Esophagus (tissue), 2 donors: Measurements from ENCODE around the gene SOX15. TPM values are rescaled to one million over a fixed set of nuclear protein-coding genes. Genes with fewer than 3 reads are reported as not detected.

ENCODE experiments used
- H3K27ac ChIP-seq, 2 donors: one replicate each; pipeline ENCODE4 v1.5.1; 2013; ENCODE audit warnings: low read depth in 2 of 2, mild to moderate bottlenecking in 2 of 2, inconsistent platforms in 1 of 2, low read length in 1 of 2, moderate library complexity in 1 of 2
- H3K27me3 ChIP-seq, 2 donors: one replicate each; pipeline ENCODE4 v1.6.1; 2013; ENCODE audit warnings: low read length in 2 of 2, control low read depth in 1 of 2, mild to moderate bottlenecking in 1 of 2; ENCODE audit not compliant: insufficient read depth in 2 of 2, control insufficient read depth in 1 of 2
- H3K36me3 ChIP-seq, 2 donors: one replicate each; pipeline ENCODE4 v1.6.1; 2013; ENCODE audit warnings: low read length in 1 of 2; ENCODE audit not compliant: control insufficient read depth in 2 of 2, insufficient read depth in 2 of 2
- H3K4me1 ChIP-seq, 2 donors: one replicate each; pipeline ENCODE4 v1.6.1; 2013; ENCODE audit warnings: low read length in 1 of 2; ENCODE audit not compliant: control insufficient read depth in 2 of 2, insufficient read depth in 2 of 2
- H3K4me3 ChIP-seq, 2 donors: one replicate each; pipeline ENCODE4 v1.5.1; 2013; ENCODE audit warnings: low read length in 2 of 2, mild to moderate bottlenecking in 2 of 2, low read depth in 1 of 2, moderate library complexity in 1 of 2
- H3K9me3 ChIP-seq, 2 donors: one replicate each; pipeline ENCODE4 v1.6.1; 2013; ENCODE audit warnings: mild to moderate bottlenecking in 2 of 2, low read depth in 1 of 2, low read length in 1 of 2, moderate library complexity in 1 of 2; ENCODE audit not compliant: control insufficient read depth in 2 of 2, insufficient read depth in 1 of 2
- WGBS, 2 donors: extraction: QIAGEN DNeasy Blood & Tissue Kit; methylation state at CpG; one replicate each; pipeline ENCODE4 v1.1.7; 2013; 5-methylcytosine and 5-hydroxymethylcytosine counted together
- polyA plus RNA-seq, 2 donors: library from polyadenylated mRNA; stranded (reverse); fragments of 200-250 nt; gene quantifications; one replicate each; pipeline ENCODE4 v1.2.3, GENCODE V29; 2013
- donor health status: healthy with polysubstance abuse.
- donor health status: Bipolar disorder and iron deficiency.

The SOX15 gene
- polyA plus RNA-seq, 2 donors = 73.3 to 94.3 TPM

GRCh38 chr17:7589204-7589868, 558 bp downstream of the SOX15 start:
- WGBS, 2 donors = 16% methylated on average over 56 of the region's 56 CpGs
- Histone ChIP-seq H3K9me3 (no peaks in the 10 kb centered on the region), H3K27me3 (no peaks in the 10 kb centered on the region), H3K4me3 (peak overlapping the region; percentile 61 to 72), H3K27ac (peak overlapping the region; percentile 85 to 97), H3K36me3 (peaks cover 12 to 26% of the 10 kb centered on the region in 2 donors), H3K4me1 (peaks cover 2 to 5% of the 10 kb centered on the region in 2 donors)

DNA sequence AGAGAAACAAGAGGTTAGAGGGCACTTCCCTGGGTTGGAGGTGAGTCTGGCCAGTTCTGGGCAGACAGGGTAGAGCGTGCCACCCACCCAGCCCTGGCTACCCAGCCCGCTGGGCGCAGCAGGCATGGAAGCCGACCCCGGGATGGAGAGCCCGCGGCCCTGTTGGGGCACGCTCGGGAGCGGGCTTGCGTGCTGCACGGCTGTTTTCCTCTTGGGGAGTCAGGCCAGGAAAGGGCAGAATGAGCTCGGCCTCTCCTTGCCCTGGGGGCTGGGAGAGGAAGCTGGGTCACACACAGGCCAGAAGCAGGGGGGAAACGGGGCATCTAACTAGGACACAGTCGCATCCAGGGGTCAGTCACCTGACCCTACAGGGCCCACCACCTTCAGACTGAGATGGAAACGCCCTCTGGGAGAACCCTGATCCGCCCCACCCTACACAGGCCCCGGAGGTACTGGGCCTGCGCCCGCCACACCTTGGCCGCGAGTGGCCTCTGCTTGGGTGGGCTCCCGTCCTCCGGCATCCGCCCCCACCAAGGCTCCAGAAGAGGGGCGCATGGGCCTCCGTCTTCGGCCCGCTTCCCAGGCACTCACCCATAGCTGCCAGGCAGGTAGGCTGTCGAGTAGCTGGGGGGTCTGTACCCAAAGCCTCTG, 1.2 kb downstream of the SOX15 start:
- peak overlapping the region; percentile 61 to 72 for H3K4me3 ChIP-seq
- peaks cover 12 to 24% of the 10 kb centered on the region in 2 donors for H3K36me3 ChIP-seq
- no peaks in the 10 kb centered on the region for H3K9me3 ChIP-seq
- 34 to 51% methylated on average over 27 to 30 of the region's 30 CpGs for WGBS, 2 donors
- peak overlapping the region; percentile 85 to 97 for H3K27ac ChIP-seq
- peaks cover 2 to 6% of the 10 kb centered on the region in 2 donors for H3K4me1 ChIP-seq
- no peaks in the 10 kb centered on the region for H3K27me3 ChIP-seq

DNA sequence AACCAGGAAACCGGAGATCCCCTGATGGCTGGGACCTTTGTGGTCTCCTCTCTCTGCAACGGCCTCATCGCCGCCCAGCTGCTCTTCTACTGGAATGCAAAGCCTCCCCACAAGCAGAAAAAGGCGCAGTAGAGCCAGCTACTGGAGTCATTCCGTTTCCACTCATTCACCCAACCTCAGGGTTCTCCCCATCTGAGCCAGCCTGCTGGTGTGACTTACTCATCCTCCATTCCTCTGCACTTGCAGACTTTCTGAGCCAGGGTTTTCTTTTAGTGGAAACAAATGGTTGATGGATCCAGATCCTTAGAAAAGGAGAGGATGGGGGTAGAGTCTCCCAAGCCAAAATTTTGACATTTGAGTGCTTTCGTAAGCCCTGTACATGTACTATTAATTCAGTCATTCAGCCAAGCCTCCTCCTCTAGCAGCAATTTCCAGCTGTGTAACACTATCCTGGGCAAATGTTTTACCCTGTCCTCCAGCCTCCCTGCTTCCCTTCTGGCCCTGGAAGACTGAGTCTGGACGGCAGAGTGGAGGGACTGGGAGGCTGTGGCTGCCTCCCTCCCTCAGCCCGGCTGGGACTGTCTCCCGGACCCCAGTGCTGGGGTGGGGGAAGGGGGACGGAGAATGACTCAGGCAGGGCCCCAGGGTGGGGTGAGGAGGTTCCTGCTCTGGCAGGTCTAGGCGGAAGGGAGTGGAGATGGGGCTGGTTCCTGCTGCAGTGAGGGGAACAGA, 2.3 kb downstream of the SOX15 start:
- Histone ChIP-seq H3K27ac (peak overlapping the region; percentile 85 to 97), H3K4me3 (peak overlapping the region; percentile 61 to 72), H3K27me3 (no peaks in the 10 kb centered on the region), H3K9me3 (no peaks in the 10 kb centered on the region), H3K36me3 (peaks cover 6 to 15% of the 10 kb centered on the region in 2 donors), H3K4me1 (peaks cover 9 to 14% of the 10 kb centered on the region in 2 donors)
- 42 to 61% methylated on average over 12 of the region's 12 CpGs for WGBS, 2 donors

- Histone ChIP-seq H3K9me3 (no peaks in the 10 kb centered on the region), H3K4me3 (no peak overlapping the region), H3K4me1 (peaks cover 9 to 20% of the 10 kb centered on the region in 2 donors), H3K27me3 (no peaks in the 10 kb centered on the region), H3K36me3 (peaks cover 6 to 9% of the 10 kb centered on the region in 2 donors), H3K27ac (peak overlapping the region; percentile 85 to 97)
- WGBS, 2 donors = 45 to 53% methylated on average over 9 of the region's 9 CpGs
Measured at GRCh38 chr17:7586673-7587419, 3.0 kb downstream of the SOX15 start.

- WGBS, 2 donors = 14% methylated on average over 69 of the region's 69 CpGs
- Histone ChIP-seq H3K4me1 (peaks cover 9 to 40% of the 10 kb centered on the region in 2 donors), H3K27ac (peak within 1 kb of the TSS; percentile 97 to 100), H3K27me3 (no peaks in the 10 kb centered on the region), H3K36me3 (peaks cover 0 to 10% of the 10 kb centered on the region in 2 donors), H3K4me3 (peak within 1 kb of the TSS; percentile 65 to 68), H3K9me3 (no peaks in the 10 kb centered on the region)
Measured at GRCh38 chr17:7583253-7584109, 6.4 kb downstream of the SOX15 start, which contains the start of gene MPDU1. TSS of gene MPDU1 (plus strand) at chr17:7583852. CDS start at chr17:7583863, 11 bp downstream.

- WGBS, 2 donors = 83% methylated on average over 29 to 36 of the region's 36 CpGs
- H3K4me1 ChIP-seq = peaks cover 9 to 40% of the 10 kb centered on the region in 2 donors
- H3K27ac ChIP-seq = peak overlapping the region; percentile 97 to 100
- peak overlapping the region; percentile 65 to 68 for H3K4me3 ChIP-seq
- H3K9me3 ChIP-seq = no peaks in the 10 kb centered on the region
- peaks cover 5 to 15% of the 10 kb centered on the region in 2 donors for H3K36me3 ChIP-seq
- H3K27me3 ChIP-seq = no peaks in the 10 kb centered on the region
Measured at GRCh38 chr17:7582396-7583252, 7.3 kb downstream of the SOX15 start.

GRCh38 chr17:7580604-7581575, 9.0 kb downstream of the SOX15 start:
- Histone ChIP-seq H3K36me3 (peaks cover 11 to 29% of the 10 kb centered on the region in 2 donors), H3K4me3 (peak overlapping the region; percentile 23 to 46), H3K27me3 (no peaks in the 10 kb centered on the region), H3K27ac (peak overlapping the region; percentile 96 to 99), H3K9me3 (no peaks in the 10 kb centered on the region), H3K4me1 (peaks cover 6 to 41% of the 10 kb centered on the region in 2 donors)
- WGBS, 2 donors = 67 to 72% methylated on average over 23 of the region's 23 CpGs
